ENCODE data around the gene HCN4. TPM values are rescaled to one million over a fixed set of nuclear protein-coding genes. Genes with fewer than 3 reads are reported as not detected.

Gene HCN4
- total RNA-seq, 4 donors from 2014 or later: not detected

- TF ChIP-seq CTCF (IDR thresholded peaks at IDR 0.05): no peak
- no peak for TF ChIP-seq EP300 (IDR thresholded peaks at IDR 0.05)
- no peak for TF ChIP-seq POLR2A (IDR thresholded peaks at IDR 0.05)
- WGBS, 2 donors: 79 to 82% methylated on average over 2 of the region's 2 CpGs
- Histone ChIP-seq H3K36me3 (no peaks in the 10 kb centered on the region), H3K9me3 (no peaks in the 10 kb centered on the region), H3K4me1 (no peaks in the 10 kb centered on the region), H3K27me3 (no peaks in the 10 kb centered on the region), H3K4me3 (no peak overlapping the region), H3K27ac (no peak overlapping the region)
- DNase-seq (ENCODE audit: low spot score in 2 of 2): no peak
These were observed 35.8 kb downstream of the HCN4 start for GRCh38 chr15:73333001-73333400.

GRCh38 chr15:73331991-73332925 is 36.5 kb downstream of the HCN4 start:
- no peaks in the 10 kb centered on the region for H3K9me3 ChIP-seq
- DNase-seq (ENCODE audit: low spot score in 2 of 2): no peak
- no peaks in the 10 kb centered on the region for H3K4me1 ChIP-seq
- H3K27ac ChIP-seq: no peak overlapping the region
- no peaks in the 10 kb centered on the region for H3K36me3 ChIP-seq
- TF ChIP-seq POLR2A (IDR thresholded peaks at IDR 0.05): no peak
- no peak for TF ChIP-seq CTCF (IDR thresholded peaks at IDR 0.05)
- no peak for TF ChIP-seq EP300 (IDR thresholded peaks at IDR 0.05)
- no peaks in the 10 kb centered on the region for H3K27me3 ChIP-seq
- 85 to 86% methylated on average over 14 to 19 of the region's 19 CpGs for WGBS, 2 donors
- no peak overlapping the region for H3K4me3 ChIP-seq

- Histone ChIP-seq H3K27ac (no peak overlapping the region), H3K9me3 (no peaks in the 10 kb centered on the region), H3K27me3 (no peaks in the 10 kb centered on the region), H3K4me1 (no peaks in the 10 kb centered on the region), H3K36me3 (no peaks in the 10 kb centered on the region), H3K4me3 (no peak overlapping the region)
- no peak for TF ChIP-seq CTCF (IDR thresholded peaks at IDR 0.05)
- no peak for TF ChIP-seq POLR2A (IDR thresholded peaks at IDR 0.05)
- no peak for TF ChIP-seq EP300 (IDR thresholded peaks at IDR 0.05)
- DNase-seq (ENCODE audit: low spot score in 2 of 2): no peak
- 86 to 87% methylated on average over 5 of the region's 5 CpGs for WGBS, 2 donors
These were observed 37.3 kb downstream of the HCN4 start for GRCh38 chr15:73331501-73331900.

GRCh38 chr15:73330206-73331051 is 38.3 kb downstream of the HCN4 start:
- DNase-seq (ENCODE audit: low spot score in 2 of 2): no peak
- Histone ChIP-seq H3K36me3 (no peaks in the 10 kb centered on the region), H3K27ac (no peak overlapping the region), H3K9me3 (no peaks in the 10 kb centered on the region), H3K27me3 (no peaks in the 10 kb centered on the region), H3K4me1 (no peaks in the 10 kb centered on the region), H3K4me3 (no peak overlapping the region)
- TF ChIP-seq POLR2A (IDR thresholded peaks at IDR 0.05): no peak
- TF ChIP-seq CTCF (IDR thresholded peaks at IDR 0.05): no peak
- no peak for TF ChIP-seq EP300 (IDR thresholded peaks at IDR 0.05)
- WGBS, 2 donors: 48 to 59% methylated on average over 13 to 14 of the region's 15 CpGs

Data from tibial nerve (tissue), 4 donors.